SU-DHL-6 (cell line): ENCODE measurements around the gene ZNF644.

Source experiments
- H2AFZ ChIP-seq: fragments of 200-600 bp; sonication (generic); 2 replicates; pipeline ENCODE4 v1.6.1; 2014; ENCODE audit warnings: low read depth, mild to moderate bottlenecking, moderate library complexity, mixed read lengths, antibody characterized with exemption, low read length; ENCODE audit not compliant: severe bottlenecking
- H3F3A ChIP-seq: fragments of 200-600 bp; shearing (Covaris generic); 2 replicates; pipeline ENCODE4 v1.6.0; 2016; ENCODE audit warnings: antibody characterized with exemption, mild to moderate bottlenecking; ENCODE audit not compliant: insufficient read depth
- H3K27ac ChIP-seq: fragments of 200-600 bp; sonication (generic); 2 replicates; pipeline ENCODE4 v1.5.1; 2016; ENCODE audit warnings: low read depth, mild to moderate bottlenecking, low read length, moderate library complexity, mixed read lengths
- H3K27me3 ChIP-seq: fragments of 200-600 bp; sonication (generic), shearing (Covaris generic); 2 replicates; pipeline ENCODE4 v1.6.0; 2014; ENCODE audit warnings: mild to moderate bottlenecking, low read length
- H3K36me3 ChIP-seq: fragments of 200-600 bp; sonication (generic); 2 replicates; pipeline ENCODE4 v1.6.1; 2014; ENCODE audit warnings: mild to moderate bottlenecking, low read length, mixed read lengths
- H3K4me2 ChIP-seq: fragments of 300-600, 200-600 bp; shearing (Covaris generic), sonication (generic); 2 replicates; pipeline ENCODE4 v1.6.0; 2014; ENCODE audit warnings: low read length, low read depth, mild to moderate bottlenecking; ENCODE audit not compliant: poor library complexity, severe bottlenecking
- H3K4me3 ChIP-seq: fragments of 200-600 bp; sonication (generic); 2 replicates; pipeline ENCODE4 v1.5.1; 2014; ENCODE audit warnings: antibody characterized with exemption, low read length, mild to moderate bottlenecking, mixed read lengths; ENCODE audit not compliant: insufficient read depth, poor library complexity, severe bottlenecking
- H3K79me2 ChIP-seq: fragments of 200-600 bp; sonication (generic); 2 replicates; pipeline ENCODE4 v1.6.1; 2014; ENCODE audit warnings: mild to moderate bottlenecking, low read length, moderate library complexity; ENCODE audit not compliant: insufficient read depth
- H3K9ac ChIP-seq: fragments of 200-600 bp; sonication (generic); 2 replicates; pipeline ENCODE4 v1.7.0; 2014; ENCODE audit warnings: mild to moderate bottlenecking, low read length
- H3K9me2 ChIP-seq: fragments of 200-600 bp; sonication (generic); replicated peaks from 2 replicates; pipeline ENCODE4 v1.6.1; 2014; ENCODE audit warnings: low read length; ENCODE audit not compliant: insufficient read depth
- H3K9me3 ChIP-seq: fragments of 200-600 bp; sonication (generic); 2 replicates; pipeline ENCODE4 v1.6.1; 2014; ENCODE audit warnings: low read length, mixed read lengths; ENCODE audit not compliant: insufficient read depth
- H4K20me1 ChIP-seq: fragments of 200-600 bp; sonication (generic); 2 replicates; pipeline ENCODE4 v1.6.1; 2014; ENCODE audit warnings: low read depth, mild to moderate bottlenecking, antibody characterized with exemption, low read length, moderate library complexity, mixed read lengths
- CTCF ChIP-seq: fragments of 200-600 bp; sonication (generic); IDR thresholded peaks from one replicate; pipeline ENCODE4 v1.5.1; 2017; ENCODE audit warnings: antibody characterized with exemption, mild to moderate bottlenecking, low read length, moderate library complexity; ENCODE audit not compliant: insufficient read depth, poor library complexity, severe bottlenecking
- EZH2phosphoT487 ChIP-seq: fragments of 200-600 bp; sonication (generic), shearing (Covaris generic); conservative IDR thresholded peaks from 2 replicates; pipeline ENCODE4 v1.6.1; 2018; ENCODE audit warnings: mild to moderate bottlenecking, antibody characterized with exemption, low read length, moderate library complexity, mixed read lengths

The ZNF644 gene

GRCh38 chr1:90986953-90987352, 34.9 kb downstream of the ZNF644 start:
- Histone ChIP-seq H3K4me3 (no peak overlapping the region), H2AFZ (no peak overlapping the region), H3K36me3 (peaks cover 33% of the 10 kb centered on the region), H3K79me2 (peaks cover 100% of the 10 kb centered on the region), H4K20me1 (peaks cover 39% of the 10 kb centered on the region), H3K27ac (no peak overlapping the region), H3K4me2 (peak overlapping the region; percentile 4), H3K9ac (no peak overlapping the region), H3K9me3 (peaks cover 8% of the 10 kb centered on the region; the same call in 1 of the 2 replicates), H3F3A (0 out of 2 replicates have a peak, but pooled peaks cover 7% of the 10 kb centered on the region), H3K27me3 (no peaks in the 10 kb centered on the region), H3K9me2 (no peaks in the 10 kb centered on the region)
- TF ChIP-seq CTCF: no peak
- no peak for TF ChIP-seq EZH2phosphoT487

- Histone ChIP-seq H3K4me3 (no peak overlapping the region), H3K79me2 (peaks cover 75% of the 10 kb centered on the region), H3K27ac (no peak overlapping the region), H3K9me3 (no peaks in the 10 kb centered on the region), H3K9ac (no peak overlapping the region), H3K4me2 (no peak overlapping the region), H3K27me3 (no peaks in the 10 kb centered on the region), H3K9me2 (no peaks in the 10 kb centered on the region), H3K36me3 (peaks cover 25% of the 10 kb centered on the region), H2AFZ (no peak overlapping the region), H4K20me1 (peaks cover 4% of the 10 kb centered on the region; the same call in 1 of the 2 replicates), H3F3A (no peaks in the 10 kb centered on the region)
- TF ChIP-seq CTCF (no peak), EZH2phosphoT487 (no peak)
Measured at GRCh38 chr1:90977522-90977921, 44.3 kb downstream of the ZNF644 start.

GRCh38 chr1:90973897-90974798, 47.7 kb downstream of the ZNF644 start:
- peaks cover 79% of the 10 kb centered on the region for H3K79me2 ChIP-seq
- H3K36me3 ChIP-seq: peaks cover 3% of the 10 kb centered on the region; the same call in 1 of the 2 replicates
- H3F3A ChIP-seq: no peaks in the 10 kb centered on the region
- no peak for TF ChIP-seq CTCF
- no peak for TF ChIP-seq EZH2phosphoT487
- no peak overlapping the region for H3K27ac ChIP-seq
- no peak overlapping the region for H3K4me2 ChIP-seq
- H2AFZ ChIP-seq: no peak overlapping the region
- H4K20me1 ChIP-seq: peaks cover 7% of the 10 kb centered on the region; the same call in 1 of the 2 replicates
- H3K9me3 ChIP-seq: no peaks in the 10 kb centered on the region
- H3K9me2 ChIP-seq: no peaks in the 10 kb centered on the region
- no peak overlapping the region for H3K4me3 ChIP-seq
- H3K27me3 ChIP-seq: no peaks in the 10 kb centered on the region
- H3K9ac ChIP-seq: no peak overlapping the region
